Keratinocyte (primary cell): ENCODE results near the gene PDE4A. TPM values are rescaled to one million over a fixed set of nuclear protein-coding genes. Genes with fewer than 3 reads are reported as not detected.
"Not testable (repeated sequence)": the region's sequence is repeated elsewhere in the genome, so short reads cannot be mapped to it uniquely, and the experiment has no call there.

Experiments used
- DNase-seq: peaks from one replicate; pipeline ENCODE4 v3.0.0-alpha.2; 2011; ENCODE audit warnings: low read depth, missing footprints, low spot score
- FAIRE-seq: peaks from 2 replicates; lab custom pipeline; 2011; peaks lifted over from hg19 to GRCh38; lab: Jason Lieb, UNC
- H2AFZ ChIP-seq: 2 replicates; pipeline ENCODE4 v1.6.0; 2012; ENCODE audit warnings: low read length, control low read depth, inconsistent platforms; ENCODE audit not compliant: control insufficient read depth
- H3K27ac ChIP-seq: 2 replicates; pipeline ENCODE4 v1.5.1; 2011; ENCODE audit warnings: low read length; ENCODE audit not compliant: control insufficient read depth, insufficient read depth
- H3K27me3 ChIP-seq: 3 replicates; pipeline ENCODE4 v1.6.0; 2011; ENCODE audit warnings: low read length; ENCODE audit not compliant: control insufficient read depth, insufficient read depth; ENCODE audit errors: extremely low read depth
- H3K36me3 ChIP-seq, 2 experiments: 2 replicates in 1 of 2; 3 replicates in 1 of 2; pipeline ENCODE4 v1.5.1; 2011; ENCODE audit warnings: low read length in 2 of 2, mild to moderate bottlenecking in 1 of 2; ENCODE audit not compliant: control insufficient read depth in 2 of 2, insufficient read depth in 2 of 2; ENCODE audit errors: extremely low read depth in 1 of 2
- H3K4me1 ChIP-seq: 3 replicates; pipeline ENCODE4 v1.5.1; 2011; ENCODE audit warnings: low read length; ENCODE audit not compliant: control insufficient read depth, insufficient read depth; ENCODE audit errors: extremely low read depth
- H3K4me2 ChIP-seq: 3 replicates; pipeline ENCODE4 v1.6.0; 2011; ENCODE audit warnings: low read depth, low read length; ENCODE audit not compliant: control insufficient read depth, insufficient read depth; ENCODE audit errors: extremely low read depth
- H3K4me3 ChIP-seq, 3 experiments: fragments of 200-600 bp in 1 of 3; sonication (generic) in 1 of 3; 2 replicates in 2 of 3; 3 replicates in 1 of 3; pipeline ENCODE4 v1.5.1; 2011 to 2016; ENCODE audit warnings: low read length in 3 of 3, mild to moderate bottlenecking in 3 of 3, control low read depth in 2 of 3, inconsistent platforms in 1 of 3, low read depth in 1 of 3, mixed read lengths in 1 of 3, mixed run types in 1 of 3, moderate library complexity in 1 of 3; ENCODE audit not compliant: control insufficient read depth in 2 of 3, insufficient read depth in 2 of 3; ENCODE audit errors: extremely low read depth in 1 of 3
- H3K79me2 ChIP-seq: 2 replicates; pipeline ENCODE4 v1.6.0; 2012; ENCODE audit warnings: low read length; ENCODE audit not compliant: control insufficient read depth, insufficient read depth
- H3K9ac ChIP-seq: 3 replicates; pipeline ENCODE4 v1.6.0; 2011; ENCODE audit warnings: low read length; ENCODE audit not compliant: control insufficient read depth, insufficient read depth; ENCODE audit errors: extremely low read depth
- H3K9me1 ChIP-seq: 3 replicates; pipeline ENCODE4 v1.6.0; 2011; ENCODE audit warnings: low read length; ENCODE audit not compliant: control insufficient read depth, insufficient read depth; ENCODE audit errors: extremely low read depth
- H3K9me3 ChIP-seq: 2 replicates; pipeline ENCODE4 v1.5.1; 2012; ENCODE audit warnings: low read depth, low read length; ENCODE audit not compliant: control insufficient read depth
- H4K20me1 ChIP-seq: 3 replicates; pipeline ENCODE4 v1.6.0; 2011; ENCODE audit warnings: low read length; ENCODE audit not compliant: control insufficient read depth, insufficient read depth; ENCODE audit errors: extremely low read depth
- EZH2 ChIP-seq: IDR thresholded peaks from one replicate; pipeline ENCODE4 v1.6.1; 2012; ENCODE audit warnings: inconsistent platforms, mild to moderate bottlenecking, low read length, moderate library complexity
- dilution Hi-C: fragments of 300-500 bp; cut with MboI; formaldehyde crosslinking; loops from one replicate; pipeline ENCODE4 v1.7.0; 2020; ENCODE audit warnings: low sequenced_read_pairs; ENCODE audit not compliant: extremely low pct_ligation_motif_present
- polyA plus RNA-seq, 5 experiments: library from polyadenylated mRNA; depleted of rRNA in 3 of 5; stranded (reverse) in 3 of 5; stranded (forward) in 1 of 5; unstranded in 1 of 5; fragments of >200 nt; gene quantifications; 1 replicate in 1 of 5; 2 replicates in 3 of 5; 3 replicates in 1 of 5; pipeline versions ENCODE4 v1.2.1 to v1.2.3, GENCODE V29; 2011 to 2012; ENCODE audit warnings: missing spikeins in 2 of 5, low read depth in 1 of 5, low replicate concordance in 1 of 5
- TF ChIP-seq, protein P1 (sequence below), 3 experiments: IDR thresholded peaks in 1 of 3; conservative IDR thresholded peaks in 1 of 3; optimal IDR thresholded peaks in 1 of 3; 2 replicates in 2 of 3; 3 replicates in 1 of 3; pipeline versions ENCODE3 to v1.5.1; 2011; ENCODE audit warnings: low read length in 3 of 3, mild to moderate bottlenecking in 3 of 3, moderate library complexity in 2 of 3, control low read depth in 1 of 3, inconsistent platforms in 1 of 3; ENCODE audit not compliant: insufficient read depth in 2 of 3; ENCODE audit errors: extremely low read depth in 1 of 3

PDE4A gene
- polyA plus RNA-seq, 1 donor (not counting 4 experiments of a cell fraction or from before 2014, with no cell fraction given): 0.09 TPM

DNA sequence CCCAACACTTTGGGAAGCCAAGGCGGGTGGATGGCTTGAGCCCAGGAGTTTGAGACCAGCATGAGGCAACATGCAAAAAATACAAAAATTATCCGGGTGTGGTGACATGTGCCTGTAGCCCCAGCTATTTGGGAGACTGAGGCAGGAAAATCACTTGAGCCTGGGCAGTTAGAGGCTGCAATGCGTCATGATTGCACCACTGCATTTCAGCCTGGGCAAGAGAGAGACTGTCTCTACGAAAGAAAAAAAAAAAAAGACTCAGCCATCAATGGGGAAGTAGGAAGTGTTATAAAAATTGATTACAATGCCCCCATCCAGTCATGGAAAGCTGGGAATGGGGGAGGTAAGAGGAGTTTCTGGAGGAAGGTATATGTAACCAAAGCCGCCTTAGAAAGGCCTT lies 45.4 kb upstream of the PDE4A start:
- DNase-seq (no peak), FAIRE-seq (no peak)
- Histone ChIP-seq H3K4me2 (no peak overlapping the region), H3K27me3 (no peaks in the 10 kb centered on the region), H3K9me3 (no peaks in the 10 kb centered on the region), H4K20me1 (no peaks in the 10 kb centered on the region), H3K27ac (no peak overlapping the region), H3K79me2 (peaks cover 6% of the 10 kb centered on the region), H3K4me1 (peaks cover 3% of the 10 kb centered on the region), H3K4me3 (no peak overlapping the region), H3K9ac (no peak overlapping the region), H3K36me3 (peaks cover 2 to 10% of the 10 kb centered on the region in 2 experiments), H3K9me1 (no peaks in the 10 kb centered on the region), H2AFZ (no peak overlapping the region)
- TF ChIP-seq, protein P1, sequence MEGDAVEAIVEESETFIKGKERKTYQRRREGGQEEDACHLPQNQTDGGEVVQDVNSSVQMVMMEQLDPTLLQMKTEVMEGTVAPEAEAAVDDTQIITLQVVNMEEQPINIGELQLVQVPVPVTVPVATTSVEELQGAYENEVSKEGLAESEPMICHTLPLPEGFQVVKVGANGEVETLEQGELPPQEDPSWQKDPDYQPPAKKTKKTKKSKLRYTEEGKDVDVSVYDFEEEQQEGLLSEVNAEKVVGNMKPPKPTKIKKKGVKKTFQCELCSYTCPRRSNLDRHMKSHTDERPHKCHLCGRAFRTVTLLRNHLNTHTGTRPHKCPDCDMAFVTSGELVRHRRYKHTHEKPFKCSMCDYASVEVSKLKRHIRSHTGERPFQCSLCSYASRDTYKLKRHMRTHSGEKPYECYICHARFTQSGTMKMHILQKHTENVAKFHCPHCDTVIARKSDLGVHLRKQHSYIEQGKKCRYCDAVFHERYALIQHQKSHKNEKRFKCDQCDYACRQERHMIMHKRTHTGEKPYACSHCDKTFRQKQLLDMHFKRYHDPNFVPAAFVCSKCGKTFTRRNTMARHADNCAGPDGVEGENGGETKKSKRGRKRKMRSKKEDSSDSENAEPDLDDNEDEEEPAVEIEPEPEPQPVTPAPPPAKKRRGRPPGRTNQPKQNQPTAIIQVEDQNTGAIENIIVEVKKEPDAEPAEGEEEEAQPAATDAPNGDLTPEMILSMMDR (optimal IDR thresholded peaks at IDR 0.05 in 1 of 3, IDR thresholded peaks at IDR 0.05 in 1 of 3, conservative IDR thresholded peaks at IDR 0.05 in 1 of 3; ENCODE audit: extremely low read depth in 1 of 3, insufficient read depth in 2 of 3, low read length in 3 of 3): no peak
- TF ChIP-seq EZH2: no peak
- dilution Hi-C loops: no loop called here

DNA sequence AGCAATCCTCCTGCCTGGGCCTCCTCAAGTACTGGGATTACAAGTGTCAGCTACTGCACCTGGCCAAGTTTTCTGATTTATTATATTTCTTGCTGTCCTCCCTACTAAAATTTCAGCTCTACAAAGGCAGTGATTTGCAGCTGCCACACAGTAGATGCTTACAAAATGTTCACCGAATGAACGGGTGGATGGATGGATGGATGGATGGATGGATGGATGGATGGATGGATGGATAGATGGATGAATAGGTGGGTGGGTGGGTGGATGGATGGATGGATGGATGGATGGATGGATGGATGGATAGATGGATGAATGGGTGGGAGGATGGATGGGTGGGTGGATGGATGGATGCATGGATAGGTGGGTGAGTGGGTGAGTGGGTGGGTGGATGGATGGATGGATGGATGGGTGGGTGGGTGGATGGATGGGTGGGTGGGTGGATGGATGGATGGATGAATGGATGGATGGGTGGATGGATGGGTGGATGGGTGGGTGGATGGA lies 43.1 kb upstream of the PDE4A start:
- H3K9me1 ChIP-seq, H3K27me3 ChIP-seq, H4K20me1 ChIP-seq, H3K4me3 ChIP-seq, H3K4me1 ChIP-seq, H3K9ac ChIP-seq, H3K27ac ChIP-seq, H3K4me2 ChIP-seq, dilution Hi-C loops, H3K9me3 ChIP-seq, H3K79me2 ChIP-seq, FAIRE-seq, H2AFZ ChIP-seq, H3K36me3 ChIP-seq, DNase-seq: not testable (repeated sequence)

DNA sequence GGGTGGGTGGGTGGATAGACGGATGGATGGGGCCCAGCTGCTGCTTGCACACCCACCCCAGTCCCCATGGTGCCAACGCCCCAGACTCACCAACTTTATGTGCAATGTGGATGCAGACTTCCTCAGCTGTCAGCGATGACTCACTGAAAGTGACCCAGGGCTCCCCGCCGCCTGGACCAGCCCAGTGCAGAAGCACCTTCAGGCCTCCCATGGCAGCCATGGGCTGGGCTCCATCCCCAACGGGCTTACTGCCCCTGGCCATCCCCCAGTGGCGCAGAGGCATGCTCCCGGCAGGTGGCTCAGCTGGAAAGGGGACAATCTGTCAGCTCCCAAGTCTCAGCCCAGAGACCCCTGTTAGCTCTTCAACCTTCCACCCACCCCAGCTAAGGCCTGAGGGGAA lies 42.2 kb upstream of the PDE4A start:
- no peak for TF ChIP-seq EZH2

More for the DNA sequence above, 42.2 kb upstream of the PDE4A start:
- Histone ChIP-seq H2AFZ (no peak overlapping the region), H3K27ac (no peak overlapping the region), H3K9me1 (no peaks in the 10 kb centered on the region), H3K4me3 (no peak overlapping the region), H4K20me1 (no peaks in the 10 kb centered on the region), H3K9me3 (no peaks in the 10 kb centered on the region), H3K36me3 (peaks cover 2 to 5% of the 10 kb centered on the region in 2 experiments), H3K4me2 (no peak overlapping the region), H3K27me3 (no peaks in the 10 kb centered on the region), H3K9ac (no peak overlapping the region), H3K4me1 (peaks cover 8% of the 10 kb centered on the region), H3K79me2 (peaks cover 10% of the 10 kb centered on the region)
- FAIRE-seq (no peak), DNase-seq (no peak)
- dilution Hi-C loops: no loop called here
